GM12874 (cell line): Measurements from ENCODE around the gene ERI3.

Experiments used
- TF ChIP-seq, protein P1 (sequence below): IDR thresholded peaks from 2 replicates; pipeline ENCODE4 v1.5.1; 2011; ENCODE audit warnings: low read depth, mild to moderate bottlenecking, control low read depth, low read length, moderate library complexity; ENCODE audit not compliant: insufficient read depth

The ERI3 gene

DNA sequence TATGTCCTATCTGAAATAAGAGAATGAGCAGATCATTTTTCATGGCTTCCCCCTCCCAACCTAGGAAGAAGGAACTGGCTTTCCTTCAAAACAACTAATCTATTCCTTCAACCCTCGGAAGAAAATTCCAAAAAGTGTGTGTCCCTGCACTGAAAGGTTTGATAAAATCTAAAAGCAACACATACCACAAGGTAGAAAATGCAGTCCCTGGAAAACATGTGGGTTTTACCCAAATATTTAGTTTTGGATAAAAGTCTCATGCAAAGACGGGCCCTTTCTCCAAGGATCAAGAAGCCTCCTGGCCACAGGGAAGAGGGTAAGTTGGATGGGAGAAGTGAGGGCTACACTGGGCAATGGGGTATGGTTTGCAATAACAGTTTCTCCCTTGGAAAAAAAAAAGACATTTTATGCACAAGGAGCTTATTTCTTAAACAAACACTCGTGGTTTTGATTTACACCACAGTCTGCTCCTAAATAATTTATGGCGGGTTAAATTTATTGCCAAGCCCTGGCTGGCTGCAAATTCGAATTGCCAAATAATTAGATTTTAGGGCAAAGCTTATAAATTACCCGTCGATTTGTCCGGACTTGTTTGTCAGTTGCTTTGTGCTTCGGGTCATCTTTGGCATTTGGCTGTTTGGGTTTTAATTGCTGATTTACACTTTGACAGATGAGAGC lies 28.9 kb downstream of the ERI3 start:
- TF ChIP-seq, protein P1, sequence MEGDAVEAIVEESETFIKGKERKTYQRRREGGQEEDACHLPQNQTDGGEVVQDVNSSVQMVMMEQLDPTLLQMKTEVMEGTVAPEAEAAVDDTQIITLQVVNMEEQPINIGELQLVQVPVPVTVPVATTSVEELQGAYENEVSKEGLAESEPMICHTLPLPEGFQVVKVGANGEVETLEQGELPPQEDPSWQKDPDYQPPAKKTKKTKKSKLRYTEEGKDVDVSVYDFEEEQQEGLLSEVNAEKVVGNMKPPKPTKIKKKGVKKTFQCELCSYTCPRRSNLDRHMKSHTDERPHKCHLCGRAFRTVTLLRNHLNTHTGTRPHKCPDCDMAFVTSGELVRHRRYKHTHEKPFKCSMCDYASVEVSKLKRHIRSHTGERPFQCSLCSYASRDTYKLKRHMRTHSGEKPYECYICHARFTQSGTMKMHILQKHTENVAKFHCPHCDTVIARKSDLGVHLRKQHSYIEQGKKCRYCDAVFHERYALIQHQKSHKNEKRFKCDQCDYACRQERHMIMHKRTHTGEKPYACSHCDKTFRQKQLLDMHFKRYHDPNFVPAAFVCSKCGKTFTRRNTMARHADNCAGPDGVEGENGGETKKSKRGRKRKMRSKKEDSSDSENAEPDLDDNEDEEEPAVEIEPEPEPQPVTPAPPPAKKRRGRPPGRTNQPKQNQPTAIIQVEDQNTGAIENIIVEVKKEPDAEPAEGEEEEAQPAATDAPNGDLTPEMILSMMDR, result no peak

GRCh38 chr1:44323947-44324346 lies 31.1 kb downstream of the ERI3 start:
- TF ChIP-seq, protein P1, result no peak

DNA sequence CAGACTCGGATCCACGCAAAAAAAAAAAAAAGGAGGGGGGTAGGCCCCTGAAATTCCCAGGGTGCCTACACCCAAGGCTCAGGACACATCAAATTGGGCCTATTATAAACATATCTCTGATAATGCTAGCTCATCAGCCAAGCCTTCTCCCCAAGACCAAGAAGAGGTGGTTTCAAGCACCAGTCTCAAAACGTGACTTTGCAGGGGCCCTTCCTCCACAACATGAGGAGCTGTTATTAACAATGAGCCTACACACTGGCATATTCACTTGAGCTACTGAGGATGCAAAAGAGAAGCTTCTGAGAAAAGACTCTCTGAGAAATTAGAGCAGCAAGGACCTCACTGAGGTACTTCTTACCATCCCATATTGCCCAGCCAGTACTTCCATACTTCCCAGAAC lies 32.7 kb downstream of the ERI3 start:
- TF ChIP-seq, protein P1, result no peak

- TF ChIP-seq, protein P1, result no peak
Observed at GRCh38 chr1:44321466-44321865, 33.6 kb downstream of the ERI3 start.

DNA sequence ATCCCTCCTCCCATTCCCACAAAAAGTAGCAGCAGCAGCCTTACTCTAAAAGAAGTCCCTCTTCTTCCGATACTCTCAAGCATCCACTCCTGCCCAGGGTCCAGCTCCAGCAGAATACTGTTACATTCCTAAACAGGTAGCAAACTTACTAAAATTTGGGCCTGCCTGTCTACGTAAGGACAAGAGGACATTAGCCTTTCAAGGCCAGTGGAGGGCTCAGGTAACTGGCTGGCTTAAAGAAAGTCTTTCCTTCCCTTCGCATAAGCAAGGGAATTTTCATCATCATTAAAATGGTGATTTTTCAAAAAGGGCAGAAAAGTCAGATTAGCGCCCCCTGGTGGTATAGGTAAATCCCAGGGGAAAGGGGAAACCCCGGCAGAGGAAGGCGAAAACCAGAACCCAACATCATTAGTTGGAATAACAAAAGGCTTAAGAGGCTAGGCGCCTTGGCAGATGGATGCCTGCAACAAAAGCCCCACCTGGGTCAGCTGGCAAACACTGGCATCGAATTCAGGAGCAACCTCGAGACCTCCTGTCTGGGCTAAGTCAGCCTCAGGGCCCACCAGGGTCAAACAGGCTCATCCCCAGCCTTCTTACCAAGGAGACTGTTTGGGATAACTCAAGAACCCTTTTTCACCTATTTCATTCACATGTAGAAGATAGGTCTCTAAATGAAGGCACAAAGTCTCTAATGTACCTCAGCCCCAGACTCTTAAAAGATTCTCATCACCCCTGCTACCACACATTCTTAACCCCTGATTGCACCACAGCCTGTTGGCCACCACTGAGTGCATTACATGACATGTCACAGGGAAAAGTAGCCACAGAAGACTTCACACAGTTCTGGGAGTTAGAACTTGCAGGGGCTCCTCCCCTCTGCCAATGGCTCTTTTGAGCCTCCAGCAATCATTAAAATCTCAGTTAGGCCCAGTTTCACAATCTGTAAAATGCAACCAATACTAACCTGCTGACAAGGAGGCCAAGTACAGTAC lies 36.7 kb downstream of the ERI3 start:
- TF ChIP-seq, protein P1, result peak; percentile 69

- TF ChIP-seq, protein P1, result no peak
Observed at GRCh38 chr1:44316231-44316759, 38.8 kb downstream of the ERI3 start.

DNA sequence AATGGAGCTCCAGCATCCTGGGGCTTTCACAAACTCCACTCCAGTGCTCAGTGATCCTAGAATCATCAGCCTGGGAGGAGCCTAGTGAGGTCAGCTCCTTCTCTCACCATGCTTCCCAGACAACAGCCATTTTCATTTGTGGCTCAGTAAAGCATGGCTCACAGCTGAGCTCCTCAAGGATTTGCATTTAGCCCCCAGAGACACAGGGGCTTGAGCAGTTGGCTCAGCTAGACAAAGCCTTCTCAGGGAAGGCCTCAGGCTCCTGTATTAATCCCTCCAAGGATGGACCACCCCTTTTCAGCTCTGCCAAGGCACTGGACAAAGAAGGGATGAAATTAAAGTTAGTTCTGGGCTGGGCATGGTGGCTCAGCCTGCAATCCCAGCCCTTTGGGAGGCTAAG lies 39.5 kb downstream of the ERI3 start:
- TF ChIP-seq, protein P1, result no peak
